HEK293T (cell line): Measurements from ENCODE around the gene MED12L.

ENCODE experiments used
- BHLHE40 ChIP-seq: fragments of 450-650 bp; IDR thresholded peaks from 2 replicates; pipeline ENCODE4 v1.6.1; 2016; ENCODE audit warnings: mild to moderate bottlenecking, moderate library complexity, borderline replicate concordance
- ELF4 ChIP-seq: fragments of 450-650 bp; IDR thresholded peaks from 2 replicates; pipeline ENCODE4 v1.6.1; 2017; ENCODE audit warnings: antibody characterized with exemption
- FOXM1 ChIP-seq: fragments of 450-650 bp; IDR thresholded peaks from 2 replicates; pipeline ENCODE4 v1.6.1; 2017; ENCODE audit warnings: mild to moderate bottlenecking, borderline replicate concordance
- HDGF ChIP-seq: fragments of 450-650 bp; IDR thresholded peaks from 2 replicates; pipeline ENCODE4 v1.6.1; 2017; ENCODE audit warnings: antibody characterized with exemption, borderline replicate concordance
- L3MBTL2 ChIP-seq: fragments of 450-650 bp; conservative IDR thresholded peaks from 2 replicates; pipeline ENCODE4 v1.6.1; 2016; ENCODE audit warnings: mild to moderate bottlenecking
- NFRKB ChIP-seq: fragments of 450-650 bp; IDR thresholded peaks from 2 replicates; pipeline ENCODE4 v1.6.1; 2016; ENCODE audit warnings: mild to moderate bottlenecking, moderate library complexity
- PKNOX1 ChIP-seq: fragments of 450-650 bp; IDR thresholded peaks from 2 replicates; pipeline ENCODE4 v1.6.1; 2016
- SP1 ChIP-seq: fragments of 450-650 bp; IDR thresholded peaks from 2 replicates; pipeline ENCODE4 v1.6.1; 2017
- SUZ12 ChIP-seq: fragments of 450-650 bp; IDR thresholded peaks from 2 replicates; pipeline ENCODE4 v1.6.1; 2016; ENCODE audit warnings: mild to moderate bottlenecking
- ZNF384 ChIP-seq: fragments of 450-650 bp; IDR thresholded peaks from 2 replicates; pipeline ENCODE4 v1.6.1; 2016

GRCh38 chr3:151106311-151106710 lies 20.8 kb downstream of the MED12L start:
- TF ChIP-seq SUZ12 (no peak), ZNF384 (no peak), NFRKB (no peak), SP1 (no peak), BHLHE40 (no peak), ELF4 (no peak), FOXM1 (no peak), PKNOX1 (no peak), HDGF (no peak), L3MBTL2 (no peak)
